Suprapubic skin (tissue), 3 donors: ENCODE measurements around the gene FCRL6.

Experiments
- POLR2AphosphoS5 ChIP-seq, 3 donors: sonication (generic); formaldehyde crosslinking; IDR thresholded peaks; one replicate each; pipeline ENCODE4 v1.6.1; 2017; ENCODE audit warnings: antibody characterized with exemption in 3 of 3
- TF ChIP-seq, protein P1 (sequence below), 2 donors: fragments of 200-600 bp in 1 of 2; fragments of 450-650 bp in 1 of 2; sonication (generic) in 1 of 2; IDR thresholded peaks; one replicate each; pipeline ENCODE4 v1.5.1; 2016 to 2019; ENCODE audit warnings: antibody characterized with exemption in 2 of 2, mild to moderate bottlenecking in 1 of 2, moderate library complexity in 1 of 2

GRCh38 chr1:159795534-159795933, 6.6 kb upstream of the FCRL6 start:
- TF ChIP-seq, protein P1, sequence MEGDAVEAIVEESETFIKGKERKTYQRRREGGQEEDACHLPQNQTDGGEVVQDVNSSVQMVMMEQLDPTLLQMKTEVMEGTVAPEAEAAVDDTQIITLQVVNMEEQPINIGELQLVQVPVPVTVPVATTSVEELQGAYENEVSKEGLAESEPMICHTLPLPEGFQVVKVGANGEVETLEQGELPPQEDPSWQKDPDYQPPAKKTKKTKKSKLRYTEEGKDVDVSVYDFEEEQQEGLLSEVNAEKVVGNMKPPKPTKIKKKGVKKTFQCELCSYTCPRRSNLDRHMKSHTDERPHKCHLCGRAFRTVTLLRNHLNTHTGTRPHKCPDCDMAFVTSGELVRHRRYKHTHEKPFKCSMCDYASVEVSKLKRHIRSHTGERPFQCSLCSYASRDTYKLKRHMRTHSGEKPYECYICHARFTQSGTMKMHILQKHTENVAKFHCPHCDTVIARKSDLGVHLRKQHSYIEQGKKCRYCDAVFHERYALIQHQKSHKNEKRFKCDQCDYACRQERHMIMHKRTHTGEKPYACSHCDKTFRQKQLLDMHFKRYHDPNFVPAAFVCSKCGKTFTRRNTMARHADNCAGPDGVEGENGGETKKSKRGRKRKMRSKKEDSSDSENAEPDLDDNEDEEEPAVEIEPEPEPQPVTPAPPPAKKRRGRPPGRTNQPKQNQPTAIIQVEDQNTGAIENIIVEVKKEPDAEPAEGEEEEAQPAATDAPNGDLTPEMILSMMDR (IDR thresholded peaks at IDR 0.05) = no peak
- no peak for TF ChIP-seq POLR2AphosphoS5 (IDR thresholded peaks at IDR 0.05)
